GM12878 (cell line): ENCODE data around the gene CNGB1. TPM values are rescaled to one million over a fixed set of nuclear protein-coding genes. Genes with fewer than 3 reads are reported as not detected.
A peak's percentile ranks its signal among the peaks of the same experiment; 100 is the strongest.

Experiments
- ATAC-seq: fragments of 200-7000 bp; cut with Tn5 transposase; 3 replicates; pipeline ENCODE4 v1.9.1; 2020; ENCODE audit warnings: mild to moderate bottlenecking, moderate library complexity
- BruUV-seq: library from RNA; stranded (reverse); fragments of 400-500 nt; replicated peaks from 2 replicates; lab custom pipeline; 2021; lab: Mats Ljungman, UMichigan
- CTCF ChIA-PET: fragments of 300-600 bp; sonication (Branson Sonifier 250); formaldehyde crosslinking; extraction: SDS; loops from one replicate; lab custom pipeline; 2021; ENCODE audit warnings: inconsistent platforms; lab: Yijun Ruan, JAX
- POLR2A ChIA-PET: fragments of 350-600 bp; formaldehyde crosslinking; extraction: SDS; loops from one replicate; lab custom pipeline; 2021; ENCODE audit warnings: inconsistent platforms; lab: Charles Lee
- RAD21 ChIA-PET: fragments of 300-600 bp; sonication (Branson Sonifier 250); formaldehyde crosslinking; loops from one replicate; lab custom pipeline; 2023; ENCODE audit warnings: antibody characterized with exemption; ENCODE audit not compliant: unreplicated experiment; lab: Charles Lee
- SMC1A ChIA-PET: fragments of 300-600 bp; sonication (Branson Sonifier 250); formaldehyde crosslinking; loops from one replicate; lab custom pipeline; 2023; ENCODE audit not compliant: unreplicated experiment, uncharacterized antibody; lab: Charles Lee
- DNase-seq: peaks from one replicate; pipeline ENCODE4 v3.0.0-alpha.2; 2011; ENCODE audit warnings: low read depth, low spot score
- FAIRE-seq: peaks from 3 replicates; lab custom pipeline; 2011; peaks lifted over from hg19 to GRCh38; lab: Jason Lieb, UNC
- H2AFZ ChIP-seq: 2 replicates; pipeline ENCODE4 v1.6.0; 2011; ENCODE audit warnings: low read depth, low read length, control low read depth; ENCODE audit not compliant: control insufficient read depth
- H3K27ac ChIP-seq: 2 replicates; pipeline ENCODE4 v1.5.1; 2011; ENCODE audit warnings: control low read depth; ENCODE audit not compliant: control insufficient read depth, insufficient read depth
- H3K27me3 ChIP-seq, 2 experiments: replicated peaks in 1 of 2; 2 replicates each; pipeline versions ENCODE4 v1.6.0 to v1.6.1; 2011; ENCODE audit warnings: low read length in 1 of 2; ENCODE audit not compliant: control insufficient read depth in 2 of 2, insufficient read depth in 2 of 2
- H3K36me3 ChIP-seq, 2 experiments: 2 replicates each; pipeline ENCODE4 v1.5.1; 2011; ENCODE audit warnings: low read length in 1 of 2; ENCODE audit not compliant: control insufficient read depth in 2 of 2, insufficient read depth in 2 of 2
- H3K4me1 ChIP-seq: 2 replicates; pipeline ENCODE4 v1.6.1; 2011; ENCODE audit warnings: mild to moderate bottlenecking, low read length, moderate library complexity, mixed read lengths; ENCODE audit not compliant: control insufficient read depth, insufficient read depth
- H3K4me2 ChIP-seq: 2 replicates; pipeline ENCODE4 v1.6.0; 2011; ENCODE audit warnings: control low read depth; ENCODE audit not compliant: control insufficient read depth, insufficient read depth
- H3K4me3 ChIP-seq: fragments of 200-600 bp; sonication (generic); 2 replicates; pipeline ENCODE4 v1.5.1; 2016
- H3K79me2 ChIP-seq: 2 replicates; pipeline ENCODE4 v1.6.0; 2011; ENCODE audit warnings: low read length; ENCODE audit not compliant: control insufficient read depth, insufficient read depth
- H3K9ac ChIP-seq: 2 replicates; pipeline ENCODE4 v1.8.0; 2011; ENCODE audit warnings: low read length, control low read depth, mixed read lengths; ENCODE audit not compliant: control insufficient read depth, insufficient read depth
- H3K9me3 ChIP-seq: replicated peaks from 3 replicates; pipeline ENCODE4 v1.5.1; 2011; ENCODE audit warnings: mild to moderate bottlenecking, low read length; ENCODE audit not compliant: control insufficient read depth, insufficient read depth
- H4K20me1 ChIP-seq: 2 replicates; pipeline ENCODE4 v1.6.0; 2011; ENCODE audit not compliant: control insufficient read depth, insufficient read depth
- ASH2L ChIP-seq: fragments of 300-600, 200-600 bp; sonication (generic); IDR thresholded peaks from 2 replicates; pipeline ENCODE4 v1.6.1; 2017; ENCODE audit warnings: low read depth, mild to moderate bottlenecking, borderline replicate concordance
- CBX3 ChIP-seq: fragments of 200-600 bp; sonication (generic); IDR thresholded peaks from 2 replicates; pipeline ENCODE4 v1.6.1; 2016; ENCODE audit warnings: low read depth, borderline replicate concordance
- RAD21 ChIP-seq: IDR thresholded peaks from 2 replicates; pipeline ENCODE4 v1.6.1; 2011; ENCODE audit warnings: mild to moderate bottlenecking, low read depth, low read length, moderate library complexity; ENCODE audit not compliant: insufficient read depth
- SIN3A ChIP-seq: IDR thresholded peaks from 2 replicates; pipeline ENCODE4 v1.6.1; 2012; ENCODE audit warnings: low read depth, low read length, improper control_type of control experiment
- SUPT20H ChIP-seq: IDR thresholded peaks from 2 replicates; pipeline ENCODE4 v1.6.1; 2011; ENCODE audit warnings: low read depth, mild to moderate bottlenecking, low read length, moderate library complexity, borderline replicate concordance; ENCODE audit not compliant: control insufficient read depth
- TCF7 ChIP-seq: IDR thresholded peaks from 2 replicates; pipeline ENCODE4 v1.6.1; 2014; ENCODE audit warnings: antibody characterized with exemption, borderline replicate concordance
- ZNF24 ChIP-seq: fragments of 450-650 bp; IDR thresholded peaks from 2 replicates; pipeline ENCODE4 v1.6.1; 2017; ENCODE audit warnings: antibody characterized with exemption, mild to moderate bottlenecking
- WGBS: methylation state at CpG from one replicate; pipeline ENCODE4 v1.1.6; 2016; ENCODE audit warnings: low lambda C conversion rate; ENCODE audit not compliant: insufficient replicate concordance, insufficient coverage; ENCODE audit errors: missing lambda C conversion rate; 5-methylcytosine and 5-hydroxymethylcytosine counted together
- in situ Hi-C: fragments of 300-500 bp; cut with MboI; formaldehyde crosslinking; loops from 9 replicates; pipeline ENCODE4 v1.14.3; 2018; ENCODE audit warnings: mixed read lengths
- intact Hi-C: fragments of 100-400 bp; cut with micrococcal nuclease; formaldehyde crosslinking; loops from one replicate; pipeline ENCODE4 v1.14.2; 2022; ENCODE audit not compliant: unreplicated experiment
- polyA plus RNA-seq, 11 experiments: library from polyadenylated mRNA; depleted of rRNA in 4 of 11; unstranded in 6 of 11; stranded (reverse) in 5 of 11; fragments of >200 nt; fragmentation: Nextera tagmentation in 4 of 11; fragmentation: Illumina TruSeq in 1 of 11; extraction: Ambion mirVana in 4 of 11; extraction: Trizol in 1 of 11; gene quantifications; 1 replicate in 1 of 11; 2 replicates in 10 of 11; pipeline versions ENCODE4 v1.2.1 to v1.2.3, GENCODE V29; 2011 to 2016; ENCODE audit warnings: inconsistent platforms in 2 of 11, missing spikeins in 2 of 11, low read depth in 1 of 11
- total RNA-seq, 4 experiments: library from RNA; depleted of rRNA in 3 of 4; stranded (reverse); fragments of >200 nt in 3 of 4; fragmentation: Illumina TruSeq in 1 of 4; extraction: Trizol in 1 of 4; gene quantifications; 2 replicates each; pipeline versions ENCODE4 v1.2.1 to v1.2.3, GENCODE V29; 2013 to 2021
- TF ChIP-seq, protein P1 (sequence below): IDR thresholded peaks from 2 replicates; pipeline ENCODE4 v1.6.1; 2012; ENCODE audit warnings: improper control_type of control experiment, low read depth, low read length; ENCODE audit not compliant: insufficient replicate concordance
- TF ChIP-seq, protein P2 (sequence below): IDR thresholded peaks from 2 replicates; pipeline ENCODE4 v1.6.1; 2012; ENCODE audit warnings: low read depth, low read length, improper control_type of control experiment
- TF ChIP-seq, protein P3 (sequence below), 3 experiments: IDR thresholded peaks in 2 of 3; conservative IDR thresholded peaks in 1 of 3; 2 replicates each; pipeline ENCODE4 v1.5.1; 2011; ENCODE audit warnings: low read depth in 3 of 3, low read length in 3 of 3, mild to moderate bottlenecking in 3 of 3, control low read depth in 2 of 3, moderate library complexity in 2 of 3, inconsistent platforms in 1 of 3, mixed read lengths in 1 of 3; ENCODE audit not compliant: control insufficient read depth in 2 of 3, insufficient read depth in 1 of 3; ENCODE audit errors: extremely low read depth in 1 of 3

CNGB1 gene
- total and polyA plus RNA-seq, 10 of the 15 experiments (the other 5 are each of a cell fraction or from before 2014, with no cell fraction given): 0.03 TPM; not detected in 9

DNA sequence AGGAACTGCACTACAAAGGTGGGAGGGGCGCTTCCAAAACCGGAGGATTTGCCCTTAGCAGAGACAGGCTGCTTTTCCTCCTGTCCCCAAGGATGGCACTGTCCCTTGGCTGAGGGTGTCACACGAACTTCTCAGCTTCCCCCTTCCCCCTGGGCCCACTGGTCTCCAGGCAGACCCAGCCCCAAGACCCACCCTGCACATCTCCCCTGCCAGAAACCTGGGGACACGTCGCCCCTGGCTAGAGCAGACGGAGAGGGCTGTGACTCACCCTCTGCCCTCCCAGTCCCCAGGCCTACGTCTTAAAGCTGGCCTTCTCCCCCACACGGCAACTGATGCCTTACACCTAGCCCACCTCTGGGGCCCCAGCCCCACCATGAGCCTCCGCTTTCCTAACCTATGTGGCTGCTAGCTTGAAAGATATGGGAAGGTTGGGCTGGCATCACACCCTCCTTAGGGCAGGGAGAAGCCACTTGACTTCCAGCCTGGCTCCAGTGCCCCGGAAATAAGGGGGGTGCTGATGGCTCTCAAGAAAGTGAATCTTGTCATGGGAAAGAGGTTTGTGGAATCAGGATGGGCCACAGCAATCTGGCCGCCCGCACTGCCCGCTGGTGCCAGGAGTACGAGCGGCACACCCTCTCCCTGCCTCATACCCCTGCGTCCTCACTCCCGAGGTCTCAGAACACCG lies 24.9 kb upstream of the CNGB1 start (continued):
- TF ChIP-seq, protein P1, sequence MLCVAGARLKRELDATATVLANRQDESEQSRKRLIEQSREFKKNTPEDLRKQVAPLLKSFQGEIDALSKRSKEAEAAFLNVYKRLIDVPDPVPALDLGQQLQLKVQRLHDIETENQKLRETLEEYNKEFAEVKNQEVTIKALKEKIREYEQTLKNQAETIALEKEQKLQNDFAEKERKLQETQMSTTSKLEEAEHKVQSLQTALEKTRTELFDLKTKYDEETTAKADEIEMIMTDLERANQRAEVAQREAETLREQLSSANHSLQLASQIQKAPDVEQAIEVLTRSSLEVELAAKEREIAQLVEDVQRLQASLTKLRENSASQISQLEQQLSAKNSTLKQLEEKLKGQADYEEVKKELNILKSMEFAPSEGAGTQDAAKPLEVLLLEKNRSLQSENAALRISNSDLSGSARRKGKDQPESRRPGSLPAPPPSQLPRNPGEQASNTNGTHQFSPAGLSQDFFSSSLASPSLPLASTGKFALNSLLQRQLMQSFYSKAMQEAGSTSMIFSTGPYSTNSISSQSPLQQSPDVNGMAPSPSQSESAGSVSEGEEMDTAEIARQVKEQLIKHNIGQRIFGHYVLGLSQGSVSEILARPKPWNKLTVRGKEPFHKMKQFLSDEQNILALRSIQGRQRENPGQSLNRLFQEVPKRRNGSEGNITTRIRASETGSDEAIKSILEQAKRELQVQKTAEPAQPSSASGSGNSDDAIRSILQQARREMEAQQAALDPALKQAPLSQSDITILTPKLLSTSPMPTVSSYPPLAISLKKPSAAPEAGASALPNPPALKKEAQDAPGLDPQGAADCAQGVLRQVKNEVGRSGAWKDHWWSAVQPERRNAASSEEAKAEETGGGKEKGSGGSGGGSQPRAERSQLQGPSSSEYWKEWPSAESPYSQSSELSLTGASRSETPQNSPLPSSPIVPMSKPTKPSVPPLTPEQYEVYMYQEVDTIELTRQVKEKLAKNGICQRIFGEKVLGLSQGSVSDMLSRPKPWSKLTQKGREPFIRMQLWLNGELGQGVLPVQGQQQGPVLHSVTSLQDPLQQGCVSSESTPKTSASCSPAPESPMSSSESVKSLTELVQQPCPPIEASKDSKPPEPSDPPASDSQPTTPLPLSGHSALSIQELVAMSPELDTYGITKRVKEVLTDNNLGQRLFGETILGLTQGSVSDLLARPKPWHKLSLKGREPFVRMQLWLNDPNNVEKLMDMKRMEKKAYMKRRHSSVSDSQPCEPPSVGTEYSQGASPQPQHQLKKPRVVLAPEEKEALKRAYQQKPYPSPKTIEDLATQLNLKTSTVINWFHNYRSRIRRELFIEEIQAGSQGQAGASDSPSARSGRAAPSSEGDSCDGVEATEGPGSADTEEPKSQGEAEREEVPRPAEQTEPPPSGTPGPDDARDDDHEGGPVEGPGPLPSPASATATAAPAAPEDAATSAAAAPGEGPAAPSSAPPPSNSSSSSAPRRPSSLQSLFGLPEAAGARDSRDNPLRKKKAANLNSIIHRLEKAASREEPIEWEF: no peak
- no peak for TF ChIP-seq ASH2L

DNA sequence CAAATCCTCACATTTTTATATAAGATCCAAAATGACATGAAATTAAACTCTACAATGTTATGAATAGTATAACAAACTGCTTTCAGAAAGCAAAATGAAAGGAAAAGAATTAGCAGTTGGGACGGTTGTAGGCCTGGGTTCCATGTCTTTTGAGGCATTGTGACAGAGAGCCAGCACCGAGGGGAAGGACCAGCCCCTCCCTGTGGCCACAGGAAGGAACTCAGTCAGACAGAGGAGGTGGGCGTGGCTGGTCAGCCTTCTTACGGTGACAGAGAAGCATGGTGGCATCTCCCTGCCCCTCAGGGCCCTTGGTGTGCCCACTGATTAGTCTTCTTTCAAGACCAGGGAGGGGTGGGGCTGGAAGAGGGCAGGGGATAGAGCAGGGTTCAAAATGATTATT lies 23.9 kb upstream of the CNGB1 start:
- BruUV-seq: no TSS peak
- in situ Hi-C loops: no loop called here
- peak; percentile 85 for ATAC-seq
- Histone ChIP-seq H4K20me1 (no peaks in the 10 kb centered on the region), H3K4me2 (no peak overlapping the region), H3K36me3 (no peaks in the 10 kb centered on the region; a peak in 1 of 4 replicates), H3K79me2 (peaks cover 3% of the 10 kb centered on the region), H3K27ac (no peak overlapping the region), H3K27me3 (no peaks in the 10 kb centered on the region), H3K9me3 (no peaks in the 10 kb centered on the region)
- RAD21 ChIA-PET: no interaction called here
- TF ChIP-seq CBX3: no peak
- TF ChIP-seq SIN3A: no peak
- TF ChIP-seq SUPT20H: no peak
- no peak for TF ChIP-seq TCF7
- TF ChIP-seq RAD21: peak; percentile 37; the same call in 1 of the 2 replicates
- TF ChIP-seq ZNF24: no peak
- TF ChIP-seq, protein P2, sequence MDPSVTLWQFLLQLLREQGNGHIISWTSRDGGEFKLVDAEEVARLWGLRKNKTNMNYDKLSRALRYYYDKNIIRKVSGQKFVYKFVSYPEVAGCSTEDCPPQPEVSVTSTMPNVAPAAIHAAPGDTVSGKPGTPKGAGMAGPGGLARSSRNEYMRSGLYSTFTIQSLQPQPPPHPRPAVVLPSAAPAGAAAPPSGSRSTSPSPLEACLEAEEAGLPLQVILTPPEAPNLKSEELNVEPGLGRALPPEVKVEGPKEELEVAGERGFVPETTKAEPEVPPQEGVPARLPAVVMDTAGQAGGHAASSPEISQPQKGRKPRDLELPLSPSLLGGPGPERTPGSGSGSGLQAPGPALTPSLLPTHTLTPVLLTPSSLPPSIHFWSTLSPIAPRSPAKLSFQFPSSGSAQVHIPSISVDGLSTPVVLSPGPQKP: no peak
- TF ChIP-seq, protein P3, sequence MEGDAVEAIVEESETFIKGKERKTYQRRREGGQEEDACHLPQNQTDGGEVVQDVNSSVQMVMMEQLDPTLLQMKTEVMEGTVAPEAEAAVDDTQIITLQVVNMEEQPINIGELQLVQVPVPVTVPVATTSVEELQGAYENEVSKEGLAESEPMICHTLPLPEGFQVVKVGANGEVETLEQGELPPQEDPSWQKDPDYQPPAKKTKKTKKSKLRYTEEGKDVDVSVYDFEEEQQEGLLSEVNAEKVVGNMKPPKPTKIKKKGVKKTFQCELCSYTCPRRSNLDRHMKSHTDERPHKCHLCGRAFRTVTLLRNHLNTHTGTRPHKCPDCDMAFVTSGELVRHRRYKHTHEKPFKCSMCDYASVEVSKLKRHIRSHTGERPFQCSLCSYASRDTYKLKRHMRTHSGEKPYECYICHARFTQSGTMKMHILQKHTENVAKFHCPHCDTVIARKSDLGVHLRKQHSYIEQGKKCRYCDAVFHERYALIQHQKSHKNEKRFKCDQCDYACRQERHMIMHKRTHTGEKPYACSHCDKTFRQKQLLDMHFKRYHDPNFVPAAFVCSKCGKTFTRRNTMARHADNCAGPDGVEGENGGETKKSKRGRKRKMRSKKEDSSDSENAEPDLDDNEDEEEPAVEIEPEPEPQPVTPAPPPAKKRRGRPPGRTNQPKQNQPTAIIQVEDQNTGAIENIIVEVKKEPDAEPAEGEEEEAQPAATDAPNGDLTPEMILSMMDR (IDR thresholded peaks at IDR 0.05 in 2 of 3, conservative IDR thresholded peaks at IDR 0.05 in 1 of 3; ENCODE audit: control insufficient read depth in 2 of 3, extremely low read depth in 1 of 3, insufficient read depth in 1 of 3, low read depth in 3 of 3, low read length in 3 of 3): peak; percentile 31 to 47 (median 39)
- TF ChIP-seq, all 136 proteins: peak for 2
- H3K9ac ChIP-seq: no peak overlapping the region
- WGBS: 24% methylated on average over 4 of the region's 4 CpGs
- SMC1A ChIA-PET: no interaction called here
- intact Hi-C loops: no loop called here
- FAIRE-seq: peak; percentile 59
- CTCF ChIA-PET: no interaction called here
- no peak for DNase-seq
- POLR2A ChIA-PET: no interaction called here
- no peak overlapping the region for H2AFZ ChIP-seq
- H3K4me1 ChIP-seq: peaks cover 5% of the 10 kb centered on the region
- no peak overlapping the region for H3K4me3 ChIP-seq
